GM23338 (cell line): ENCODE data around the gene TENM4. TPM values are rescaled to one million over a fixed set of nuclear protein-coding genes. Genes with fewer than 3 reads are reported as not detected.

Source experiments
- ATAC-seq: fragments of 200-7000 bp; cut with Tn5 transposase; 3 replicates; pipeline ENCODE4 v1.9.1; 2020
- DNase-seq: peaks from one replicate; pipeline ENCODE4 v3.0.0-alpha.2; 2015; ENCODE audit warnings: low spot score
- H2AFZ ChIP-seq: fragments of 200-600 bp; sonication (generic); 2 replicates; pipeline ENCODE4 v1.8.0; 2016; ENCODE audit warnings: antibody characterized with exemption, mild to moderate bottlenecking, moderate library complexity
- H3F3A ChIP-seq: fragments of 200-600 bp; sonication (generic); replicated peaks from 2 replicates; pipeline ENCODE4 v1.8.0; 2017; ENCODE audit warnings: antibody characterized with exemption, mixed run types, low read depth
- H3K27ac ChIP-seq: fragments of 200-600 bp; sonication (generic); 2 replicates; pipeline ENCODE4 v1.6.1; 2016; ENCODE audit warnings: low read depth
- H3K27me3 ChIP-seq: fragments of 200-600 bp; sonication (generic); 2 replicates; pipeline ENCODE4 v1.8.0; 2016; ENCODE audit warnings: mild to moderate bottlenecking, mixed run types, moderate library complexity; ENCODE audit not compliant: insufficient read depth
- H3K36me3 ChIP-seq: fragments of 200-600 bp; sonication (generic); 2 replicates; pipeline ENCODE4 v1.8.0; 2016; ENCODE audit warnings: mild to moderate bottlenecking; ENCODE audit not compliant: insufficient read depth
- H3K4me1 ChIP-seq: fragments of 200-600 bp; sonication (generic); 2 replicates; pipeline ENCODE4 v1.8.0; 2016; ENCODE audit warnings: mild to moderate bottlenecking, moderate library complexity; ENCODE audit not compliant: insufficient read depth
- H3K4me2 ChIP-seq: fragments of 200-600 bp; sonication (generic); 2 replicates; pipeline ENCODE4 v1.7.1; 2017; ENCODE audit warnings: mixed run types
- H3K4me3 ChIP-seq: fragments of 200-600 bp; sonication (generic); 2 replicates; pipeline ENCODE4 v1.6.1; 2016; ENCODE audit warnings: mixed run types
- H3K79me2 ChIP-seq: fragments of 200-600 bp; sonication (generic); replicated peaks from 2 replicates; pipeline ENCODE4 v1.8.0; 2017; ENCODE audit warnings: mild to moderate bottlenecking; ENCODE audit not compliant: insufficient read depth
- H3K9me2 ChIP-seq: fragments of 200-600 bp; sonication (generic); 2 replicates; pipeline ENCODE4 v1.8.0; 2017; ENCODE audit not compliant: insufficient read depth
- H4K20me1 ChIP-seq: fragments of 200-600 bp; sonication (generic); replicated peaks from 2 replicates; pipeline ENCODE4 v1.8.0; 2017; ENCODE audit warnings: mild to moderate bottlenecking; ENCODE audit not compliant: insufficient read depth
- H3K27ac Mint-ChIP-seq: 2 replicates; pipeline ENCODE4 v1.8.0; 2020; ENCODE audit warnings: inconsistent platforms, mild to moderate bottlenecking, moderate library complexity, mixed read lengths
- H3K27me3 Mint-ChIP-seq: 3 replicates; pipeline ENCODE4 v1.8.0; 2022; ENCODE audit warnings: low read depth, mild to moderate bottlenecking, moderate library complexity, mixed read lengths, inconsistent platforms; ENCODE audit not compliant: insufficient read depth, poor library complexity
- H3K36me3 Mint-ChIP-seq: 3 replicates; pipeline ENCODE4 v1.8.0; 2021; ENCODE audit warnings: low read depth, mild to moderate bottlenecking, inconsistent platforms, moderate library complexity, mixed read lengths
- H3K4me1 Mint-ChIP-seq: 3 replicates; pipeline ENCODE4 v1.8.0; 2020; ENCODE audit warnings: mild to moderate bottlenecking, inconsistent platforms, mixed read lengths
- H3K4me3 Mint-ChIP-seq: 3 replicates; pipeline ENCODE4 v1.8.0; 2021; ENCODE audit warnings: moderate library complexity, mild to moderate bottlenecking, inconsistent platforms, mixed read lengths
- H3K9me3 Mint-ChIP-seq: 3 replicates; pipeline ENCODE4 v1.8.0; 2020; ENCODE audit warnings: moderate library complexity, mild to moderate bottlenecking, inconsistent platforms, mixed read lengths
- CREB1 ChIP-seq: fragments of 250-450 bp; sonication (Bioruptor Pico); IDR thresholded peaks from 2 replicates; pipeline ENCODE4 v1.5.0; 2020; ENCODE audit warnings: low read depth, mild to moderate bottlenecking, moderate library complexity
- CTCF ChIP-seq, 2 experiments: fragments of 200-600 bp in 1 of 2; sonication (generic) in 1 of 2; conservative IDR thresholded peaks; 2 replicates each; pipeline versions ENCODE4 v1.5.1 to v1.6.1; 2016 to 2017; ENCODE audit warnings: antibody characterized with exemption in 2 of 2, low read depth in 2 of 2, mild to moderate bottlenecking in 2 of 2, moderate library complexity in 1 of 2
- ETS1 ChIP-seq: IDR thresholded peaks from 2 replicates; pipeline ENCODE4 v1.6.1; 2016; ENCODE audit warnings: antibody characterized with exemption
- EZH2 ChIP-seq: fragments of 200-600 bp; sonication (generic); IDR thresholded peaks from one replicate; pipeline ENCODE4 v1.8.0; 2017; ENCODE audit warnings: antibody characterized with exemption, mild to moderate bottlenecking, low read depth; ENCODE audit not compliant: unreplicated experiment
- EZH2phosphoT487 ChIP-seq: fragments of 200-600 bp; sonication (generic); IDR thresholded peaks from one replicate; pipeline ENCODE4 v1.8.1; 2018; ENCODE audit warnings: antibody characterized with exemption; ENCODE audit not compliant: unreplicated experiment
- JUNB ChIP-seq: IDR thresholded peaks from one replicate; pipeline ENCODE4 v1.6.1; 2016; ENCODE audit warnings: antibody characterized with exemption; ENCODE audit not compliant: unreplicated experiment
- NANOG ChIP-seq: IDR thresholded peaks from 2 replicates; pipeline ENCODE4 v1.6.1; 2016; ENCODE audit warnings: antibody characterized with exemption, borderline replicate concordance
- POLR2AphosphoS5 ChIP-seq: IDR thresholded peaks from 2 replicates; pipeline ENCODE4 v1.6.1; 2016; ENCODE audit warnings: antibody characterized with exemption, low read depth
- REST ChIP-seq: IDR thresholded peaks from one replicate; pipeline ENCODE4 v1.6.1; 2018; ENCODE audit warnings: antibody characterized with exemption; ENCODE audit not compliant: unreplicated experiment
- STAT1 ChIP-seq: IDR thresholded peaks from one replicate; pipeline ENCODE4 v1.6.1; 2016; ENCODE audit warnings: antibody characterized with exemption; ENCODE audit not compliant: unreplicated experiment
- ZNF114 ChIP-seq: fragments of 250-450 bp; sonication (Bioruptor Pico); IDR thresholded peaks from 2 replicates; pipeline ENCODE4 v1.5.0; 2020; ENCODE audit warnings: mild to moderate bottlenecking, moderate library complexity
- ZNF331 ChIP-seq: fragments of 250-450 bp; sonication (Bioruptor Pico); IDR thresholded peaks from 2 replicates; pipeline ENCODE4 v1.5.0; 2020; ENCODE audit warnings: low read depth, mild to moderate bottlenecking, moderate library complexity
- ZNF462 ChIP-seq: fragments of 250-450 bp; sonication (Bioruptor Pico); IDR thresholded peaks from 2 replicates; pipeline ENCODE4 v1.5.0; 2020; ENCODE audit warnings: mild to moderate bottlenecking, moderate library complexity
- polyA plus RNA-seq: library from polyadenylated mRNA; unstranded; fragments of >200 nt; fragmentation: Nextera tagmentation; extraction: Ambion mirVana; gene quantifications from 2 replicates; pipeline ENCODE4 v1.2.1, GENCODE V29; 2016
- total RNA-seq: library from RNA; depleted of rRNA; stranded (reverse); fragments of >200 nt; shearing (Covaris generic); gene quantifications from 2 replicates; pipeline ENCODE4 v1.2.3, GENCODE V29; 2014

The TENM4 gene
- total and polyA plus RNA-seq, 2 experiments from 2014 or later, result 7.3 TPM

- H3K4me3 Mint-ChIP-seq, result no peak overlapping the region
- Histone ChIP-seq H3F3A (no peaks in the 10 kb centered on the region), H3K9me2 (peaks cover 15% of the 10 kb centered on the region), H3K4me2 (no peak overlapping the region), H2AFZ (no peak overlapping the region), H3K4me3 (no peak overlapping the region), H3K36me3 (no peaks in the 10 kb centered on the region), H3K27me3 (no peaks in the 10 kb centered on the region), H3K79me2 (no peaks in the 10 kb centered on the region), H4K20me1 (no peaks in the 10 kb centered on the region), H3K4me1 (no peaks in the 10 kb centered on the region), H3K27ac (no peak overlapping the region)
- DNase-seq (no peak), ATAC-seq (no peak)
- H3K36me3 Mint-ChIP-seq, result no peaks in the 10 kb centered on the region
- no peaks in the 10 kb centered on the region for H3K4me1 Mint-ChIP-seq
- no peak overlapping the region for H3K27ac Mint-ChIP-seq
- H3K27me3 Mint-ChIP-seq, result peaks cover 2% of the 10 kb centered on the region
- no peaks in the 10 kb centered on the region for H3K9me3 Mint-ChIP-seq
- no peak for TF ChIP-seq JUNB
- TF ChIP-seq ZNF462 (CRISPR knock-in tag), result no peak
- TF ChIP-seq POLR2AphosphoS5, result no peak
- TF ChIP-seq ZNF114 (CRISPR knock-in tag), result no peak
- TF ChIP-seq CREB1 (CRISPR knock-in tag), result no peak
- no peak for TF ChIP-seq REST
- no peak for TF ChIP-seq ETS1
- TF ChIP-seq CTCF (conservative IDR thresholded peaks at IDR 0.05; ENCODE audit: low read depth in 2 of 2), result no peak
- no peak for TF ChIP-seq NANOG
- TF ChIP-seq ZNF331, result no peak
- TF ChIP-seq EZH2, result no peak
- no peak for TF ChIP-seq STAT1
- no peak for TF ChIP-seq EZH2phosphoT487
Measured at GRCh38 chr11:79150966-79151365, 289.9 kb downstream of the TENM4 start.
